SK-N-SH treated with all-trans-retinoic acid at 6 μM for 48 hours (cell line): Measurements from ENCODE around the gene ENOPH1.

ENCODE experiments used
- ATAC-seq: fragments of 200-7000 bp; cut with Tn5 transposase; 3 replicates; pipeline ENCODE4 v1.9.1; 2020; ENCODE audit warnings: mild to moderate bottlenecking, moderate library complexity
- BACH2 ChIP-seq: fragments of 250-450 bp; sonication (Bioruptor Pico); IDR thresholded peaks from 2 replicates; pipeline ENCODE4 v1.9.0; 2021; ENCODE audit warnings: mild to moderate bottlenecking, borderline replicate concordance
- CREB5 ChIP-seq: fragments of 250-450 bp; sonication (Bioruptor Pico); IDR thresholded peaks from 2 replicates; pipeline ENCODE4 v1.5.1; 2020; ENCODE audit warnings: low read depth, mild to moderate bottlenecking, moderate library complexity
- CSRNP3 ChIP-seq: fragments of 250-450 bp; sonication (Bioruptor Pico); IDR thresholded peaks from 2 replicates; pipeline ENCODE4 v1.5.1; 2021; ENCODE audit warnings: mild to moderate bottlenecking, moderate library complexity
- ESRRG ChIP-seq: fragments of 250-450 bp; sonication (Bioruptor Pico); IDR thresholded peaks from 2 replicates; pipeline ENCODE4 v1.6.1; 2021; ENCODE audit warnings: mild to moderate bottlenecking
- GLIS3 ChIP-seq: fragments of 250-450 bp; sonication (Bioruptor Pico); IDR thresholded peaks from 2 replicates; pipeline ENCODE4 v1.5.0; 2020; ENCODE audit warnings: mild to moderate bottlenecking, moderate library complexity
- PATZ1 ChIP-seq: fragments of 250-450 bp; sonication (Bioruptor Pico); IDR thresholded peaks from 2 replicates; pipeline ENCODE4 v1.8.0; 2020; ENCODE audit warnings: mild to moderate bottlenecking, moderate library complexity, borderline replicate concordance
- PPARA ChIP-seq: fragments of 250-450 bp; sonication (Bioruptor Pico); IDR thresholded peaks from 2 replicates; pipeline ENCODE4 v1.5.0; 2020; ENCODE audit warnings: mild to moderate bottlenecking, borderline replicate concordance
- RARB ChIP-seq: fragments of 250-450 bp; sonication (Bioruptor Pico); IDR thresholded peaks from 2 replicates; pipeline ENCODE4 v1.8.0; 2021; ENCODE audit warnings: mild to moderate bottlenecking, moderate library complexity
- TCF4 ChIP-seq: fragments of 250-450 bp; sonication (Bioruptor Pico); IDR thresholded peaks from 2 replicates; pipeline ENCODE4 v1.8.0; 2021; ENCODE audit warnings: mild to moderate bottlenecking, moderate library complexity, borderline replicate concordance
- TOX ChIP-seq: fragments of 250-450 bp; sonication (Bioruptor Pico); IDR thresholded peaks from 2 replicates; pipeline ENCODE4 v1.8.0; 2021; ENCODE audit warnings: mild to moderate bottlenecking, moderate library complexity, borderline replicate concordance
- TSHZ2 ChIP-seq: fragments of 250-450 bp; sonication (Bioruptor Pico); IDR thresholded peaks from 2 replicates; pipeline ENCODE4 v1.5.0; 2020; ENCODE audit warnings: mild to moderate bottlenecking, moderate library complexity
- ZC3H10 ChIP-seq: fragments of 250-450 bp; sonication (Bioruptor Pico); IDR thresholded peaks from 2 replicates; pipeline ENCODE4 v1.5.1; 2021; ENCODE audit warnings: mild to moderate bottlenecking, moderate library complexity
- ZNF565 ChIP-seq: fragments of 450-650 bp; formaldehyde crosslinking; conservative IDR thresholded peaks from 2 replicates; pipeline ENCODE4 v1.5.0; 2020; ENCODE audit warnings: low read depth, mild to moderate bottlenecking, moderate library complexity
- ZNF70 ChIP-seq: fragments of 450-650 bp; formaldehyde crosslinking; IDR thresholded peaks from 2 replicates; pipeline ENCODE4 v1.5.0; 2020; ENCODE audit warnings: mild to moderate bottlenecking, moderate library complexity

Gene ENOPH1

GRCh38 chr4:82423245-82424054 is 6.9 kb upstream of the ENOPH1 start:
- TF ChIP-seq PATZ1 (CRISPR knock-in tag) (peak; percentile 22), ZNF70 (CRISPR knock-in tag) (peak; percentile 29; the same call in 1 of the 2 replicates), ESRRG (CRISPR knock-in tag) (peak; percentile 70), ZNF565 (CRISPR knock-in tag) (no peak), CSRNP3 (CRISPR knock-in tag) (peak; percentile 60), TOX (CRISPR knock-in tag) (peak; percentile 6; the same call in 1 of the 2 replicates), PPARA (CRISPR knock-in tag) (0 out of 2 replicates have a peak, but pooled peaks have one; percentile 42), GLIS3 (peak; percentile 77), ZC3H10 (peak; percentile 50; the same call in 1 of the 2 replicates), BACH2 (CRISPR knock-in tag) (no peak)
- ATAC-seq, result no peak

- TF ChIP-seq ZNF565 (CRISPR knock-in tag), result no peak
- no peak for TF ChIP-seq PATZ1 (CRISPR knock-in tag)
- no peak for TF ChIP-seq RARB (CRISPR knock-in tag)
- ATAC-seq, result no peak
Measured at GRCh38 chr4:82425478-82425877, 4.9 kb upstream of the ENOPH1 start.

- no peak for ATAC-seq
- TF ChIP-seq GLIS3 (no peak), CREB5 (CRISPR knock-in tag) (no peak), ZNF70 (CRISPR knock-in tag) (no peak), ZC3H10 (peak; percentile 25; the same call in 1 of the 2 replicates)
- TF ChIP-seq, all 23 proteins: peak for 1
Measured at GRCh38 chr4:82428526-82428968, 1.8 kb upstream of the ENOPH1 start.

GRCh38 chr4:82428969-82429727 is 1.2 kb upstream of the ENOPH1 start:
- TF ChIP-seq PPARA (CRISPR knock-in tag) (no peak), TCF4 (CRISPR knock-in tag) (no peak), TSHZ2 (CRISPR knock-in tag) (0 out of 2 replicates have a peak, but pooled peaks have one; percentile 19), GLIS3 (no peak)
- ATAC-seq, result peak; percentile 77
